Amniotic epithelial cell (primary cell): ENCODE data around the gene SERPINB1.
A peak's percentile ranks its signal among the peaks of the same experiment; 100 is the strongest.
"Not testable (repeated sequence)": the region's sequence is repeated elsewhere in the genome, so short reads cannot be mapped to it uniquely, and the experiment has no call there.

Source experiments
- DNase-seq: peaks from one replicate; pipeline ENCODE4 v3.0.0-alpha.2; 2010; ENCODE audit warnings: low read depth

SERPINB1 gene

DNA sequence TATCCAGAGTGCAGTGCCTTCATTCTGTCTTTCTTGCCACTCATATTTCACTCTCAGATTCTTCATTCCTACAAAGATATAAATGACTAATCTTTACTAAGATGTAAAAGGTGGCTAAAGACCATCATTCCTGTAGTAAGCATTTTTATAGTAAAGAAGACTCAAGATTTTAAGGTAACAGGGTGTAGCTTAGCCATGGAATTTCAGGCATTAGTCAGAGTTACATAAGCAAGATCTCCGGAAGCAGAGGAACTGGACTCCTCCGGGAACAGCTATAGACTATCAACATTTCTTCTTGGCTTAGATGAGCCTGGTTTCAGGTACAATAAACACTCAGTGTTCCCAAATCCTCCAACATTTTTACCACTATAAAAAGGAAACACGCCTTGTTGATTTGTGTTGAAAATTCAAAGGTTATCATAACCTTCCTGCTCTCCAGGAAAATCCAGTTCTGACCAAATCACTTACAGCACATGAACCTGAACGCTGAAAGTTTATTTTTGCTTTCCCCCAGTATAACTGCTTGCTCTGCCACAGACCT lies 23.7 kb downstream of the SERPINB1 start:
- peak; percentile 47 for DNase-seq

DNA sequence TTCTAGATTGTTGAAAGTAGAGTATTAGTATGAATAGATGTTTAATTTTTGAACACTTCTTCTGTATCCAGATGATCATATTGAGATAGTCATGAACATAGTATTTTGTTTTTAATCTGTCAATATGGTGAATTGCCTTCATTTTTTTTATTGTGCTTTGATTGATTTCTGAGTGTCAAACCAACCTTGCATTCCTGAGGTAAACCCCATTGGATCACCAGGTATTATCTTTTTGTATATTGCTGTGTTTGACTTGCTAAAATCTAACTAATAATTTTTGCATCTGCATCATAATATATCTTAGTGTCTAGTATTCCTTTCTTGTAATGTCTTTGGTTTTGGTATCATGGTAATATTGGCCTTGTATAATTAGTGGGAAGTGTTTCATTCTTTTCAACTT lies 25.5 kb downstream of the SERPINB1 start:
- no peak for DNase-seq

DNA sequence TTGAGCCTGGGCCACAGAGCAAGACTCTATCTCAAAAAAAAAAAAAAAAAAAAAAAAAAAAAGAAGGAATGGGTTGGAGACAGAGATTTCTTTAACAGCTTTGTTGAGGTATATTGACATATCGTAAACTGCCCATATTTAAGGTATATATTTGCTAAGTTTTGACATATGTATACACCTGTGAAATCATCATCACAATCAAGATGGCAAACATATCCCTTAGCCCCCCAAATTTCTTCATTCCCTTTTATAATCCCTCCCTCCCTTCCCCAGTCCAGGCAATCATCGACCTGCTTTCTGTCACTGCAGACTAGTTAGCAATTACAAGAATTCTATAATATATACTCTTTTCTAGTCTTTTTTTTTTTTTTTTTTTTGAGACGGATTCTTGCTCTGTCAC lies 29.0 kb downstream of the SERPINB1 start:
- DNase-seq: no peak

DNA sequence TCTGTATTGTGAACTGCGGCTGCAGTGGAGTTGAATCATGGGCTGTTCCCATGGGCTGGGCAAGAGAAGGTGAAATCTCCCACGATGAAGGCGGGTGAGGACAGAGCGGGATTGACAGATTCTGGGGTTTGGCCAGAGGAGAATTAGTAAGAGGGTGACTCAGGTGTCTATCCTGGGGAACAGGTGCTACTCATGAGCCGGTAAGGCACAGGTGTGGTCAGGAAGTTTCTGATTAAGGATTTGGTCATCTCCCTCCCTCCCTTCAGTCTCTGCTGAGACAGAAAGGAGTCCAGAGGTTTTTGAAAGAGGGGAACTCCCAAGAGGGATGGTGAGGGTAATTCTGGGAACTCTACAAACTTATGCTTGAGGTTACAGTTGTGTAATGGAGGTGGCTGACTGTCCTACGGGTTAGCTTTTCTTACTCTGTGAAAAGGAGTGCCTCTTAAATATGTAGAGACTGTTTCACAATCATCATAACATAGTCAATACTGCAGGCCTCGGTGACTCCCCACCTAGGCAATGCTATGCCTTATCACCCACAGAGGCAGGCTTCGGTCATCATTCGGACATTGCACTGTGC lies 31.5 kb downstream of the SERPINB1 start:
- peak; percentile 73 for DNase-seq

DNA sequence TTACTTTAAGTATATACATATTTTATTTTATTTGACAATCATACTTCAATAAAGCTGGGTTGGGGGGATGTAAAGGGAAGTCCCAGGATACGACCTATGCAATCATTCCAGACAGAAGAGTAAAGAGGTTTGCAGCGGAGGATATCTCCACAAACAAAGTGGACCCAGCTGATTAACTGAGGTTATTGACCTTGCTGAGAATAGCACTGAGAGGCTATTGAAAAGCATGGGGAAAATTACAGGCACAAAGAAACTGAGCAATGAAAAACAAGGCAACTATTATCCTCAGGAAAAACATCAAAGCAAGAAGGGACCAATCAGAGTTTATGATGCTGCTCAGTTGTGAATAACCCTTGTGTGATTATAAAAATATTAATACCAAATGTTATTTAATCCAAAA lies 32.6 kb downstream of the SERPINB1 start:
- no peak for DNase-seq

DNA sequence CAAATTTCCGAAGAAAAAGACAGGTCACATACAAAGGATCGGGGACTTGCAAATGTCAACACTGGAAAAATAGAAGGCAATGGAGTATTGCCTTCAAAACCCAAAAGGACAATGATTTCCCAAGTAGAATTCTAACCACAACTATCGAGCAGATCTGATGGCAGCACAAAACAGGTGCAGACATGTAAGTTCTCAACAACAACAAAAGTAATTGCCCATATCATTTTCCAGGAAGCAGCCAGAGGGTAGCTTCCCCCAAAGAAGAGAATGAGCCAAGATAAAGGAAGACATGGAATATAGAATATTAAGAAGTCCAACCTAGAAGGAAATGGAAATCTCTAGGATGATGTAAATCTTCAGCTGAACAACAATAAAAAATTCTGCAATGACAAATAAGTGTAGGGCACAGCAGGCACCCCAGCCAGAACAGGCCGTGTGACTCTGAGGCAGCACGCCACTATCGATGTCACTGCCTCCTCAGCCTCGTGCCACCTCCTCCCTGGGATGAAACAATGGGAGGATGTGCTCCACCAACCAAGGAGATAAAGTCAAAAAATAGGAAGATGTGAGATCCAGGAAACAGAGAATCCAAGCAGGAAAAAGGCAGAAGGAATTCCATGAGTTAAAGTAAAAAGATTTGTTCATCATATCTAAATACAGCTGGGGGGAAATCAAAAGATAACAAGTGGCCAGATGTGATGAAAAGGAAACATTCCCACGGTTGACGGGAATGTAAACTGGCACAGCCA lies 34.1 kb downstream of the SERPINB1 start:
- DNase-seq: no peak

DNA sequence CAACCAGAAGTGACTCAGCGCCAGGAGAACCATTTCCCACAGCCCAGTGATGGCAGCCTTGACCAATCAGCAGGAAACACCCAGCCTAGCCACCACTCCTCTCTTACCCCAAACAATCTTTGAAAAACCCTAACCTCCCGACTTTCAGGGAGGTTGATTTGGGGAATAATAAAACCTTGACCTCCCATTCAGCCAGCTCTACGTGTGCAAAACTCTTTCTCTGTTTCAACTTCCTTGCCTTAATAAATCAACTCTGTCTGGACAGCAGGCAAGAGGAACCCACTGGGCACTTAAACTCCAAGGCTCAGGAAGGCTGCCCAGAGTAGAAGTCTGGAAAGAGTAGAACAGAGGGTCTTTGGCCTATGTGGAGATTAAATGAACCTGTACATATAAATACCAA lies 35.0 kb downstream of the SERPINB1 start:
- DNase-seq: no peak

DNA sequence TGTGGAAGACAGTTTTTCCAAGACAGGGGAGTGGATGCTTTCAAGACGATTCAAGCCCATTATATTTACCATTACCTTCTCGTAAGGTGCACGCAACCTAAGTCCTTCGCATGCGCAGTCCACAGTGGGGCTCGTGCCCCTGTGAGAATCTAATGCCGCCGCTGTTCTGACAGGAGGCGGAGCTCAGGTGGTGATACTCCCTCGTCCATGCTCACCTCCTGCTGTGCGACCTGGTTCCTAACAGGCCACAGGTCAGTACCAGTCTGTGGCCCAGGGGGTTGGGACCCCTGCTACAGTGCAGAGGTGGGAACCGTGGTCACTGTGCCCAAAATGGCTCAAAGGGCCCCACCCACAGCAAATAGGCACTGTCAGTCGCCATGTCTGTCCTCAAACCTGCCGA lies 36.6 kb downstream of the SERPINB1 start:
- no peak for DNase-seq

DNA sequence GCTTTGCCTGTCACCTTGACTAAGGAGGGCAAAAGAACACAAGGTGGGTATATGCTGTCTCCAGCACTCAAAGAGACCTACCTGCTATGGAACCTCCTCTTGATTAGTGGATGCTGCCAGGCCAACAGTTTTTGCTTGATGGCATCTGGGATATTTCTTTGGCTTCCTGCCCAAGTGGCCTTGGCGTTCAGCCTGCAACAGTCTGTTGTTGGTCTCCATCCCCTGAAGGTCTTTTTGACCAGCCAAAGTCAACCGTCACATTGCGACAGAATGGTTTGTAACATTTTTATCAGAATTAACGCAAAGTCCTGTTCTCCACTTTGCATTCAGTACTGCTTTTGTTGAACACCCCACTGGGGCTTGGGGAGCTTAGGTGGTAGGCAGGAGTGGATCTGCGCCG lies 37.1 kb downstream of the SERPINB1 start:
- no peak for DNase-seq

DNA sequence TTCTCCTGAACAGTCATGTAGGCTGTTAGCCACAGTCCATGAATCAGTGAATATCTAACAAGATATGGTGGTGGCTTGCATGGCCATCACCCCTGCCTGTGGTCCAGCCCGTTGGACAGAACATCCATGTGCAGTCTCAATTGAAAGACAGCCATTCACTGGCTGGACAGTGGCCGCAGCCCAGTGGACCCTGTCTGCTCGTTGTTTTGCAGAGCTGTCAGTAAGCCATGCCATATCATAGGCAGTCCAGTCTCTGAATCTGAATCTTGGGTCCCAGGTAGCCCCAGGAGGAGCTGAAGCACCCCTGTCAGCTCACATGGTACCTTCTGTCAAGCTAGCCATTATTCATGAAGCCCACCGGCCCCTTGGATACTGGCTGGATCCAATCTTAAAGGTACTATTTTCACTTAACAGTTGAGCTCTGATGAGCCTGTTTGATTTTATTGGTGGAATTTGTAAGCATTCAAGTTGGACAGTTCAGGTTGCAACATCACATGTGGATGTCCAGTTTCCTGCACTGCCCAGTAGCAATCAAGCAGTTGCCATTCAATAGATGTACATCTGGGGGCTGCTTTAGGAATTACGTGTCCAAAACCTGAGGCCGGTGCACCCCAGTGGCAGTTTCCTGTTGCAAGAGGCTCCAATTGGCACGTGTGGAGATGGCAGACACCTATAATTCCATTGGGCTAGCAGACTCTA lies 37.8 kb downstream of the SERPINB1 start:
- DNase-seq: no peak

DNA sequence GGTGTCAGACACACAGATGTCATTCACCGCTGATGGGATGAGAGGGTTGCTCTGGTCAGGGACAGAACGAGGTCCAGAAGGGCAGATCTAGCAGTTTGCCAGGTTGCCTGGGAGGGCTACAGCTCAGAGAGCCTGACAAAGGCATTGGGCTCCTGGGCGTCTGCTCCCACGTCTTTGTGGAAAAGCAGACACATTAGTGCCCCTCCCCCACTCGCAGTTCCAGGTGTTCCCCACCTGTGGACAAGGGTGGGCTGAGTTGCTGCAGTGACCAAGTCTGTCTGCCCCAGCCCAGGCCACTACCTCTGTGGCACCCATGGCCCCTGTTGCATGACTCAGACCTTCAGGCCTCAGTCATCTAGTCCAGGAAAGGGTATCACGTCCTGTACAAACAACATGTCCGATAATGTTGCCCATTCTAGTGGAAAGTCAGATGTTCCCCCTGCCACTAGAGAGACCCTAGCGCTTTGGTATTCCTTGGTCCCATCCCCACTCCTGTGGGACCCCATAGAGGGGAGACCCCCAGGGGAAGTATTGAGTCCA lies 39.1 kb downstream of the SERPINB1 start:
- DNase-seq: no peak

DNA sequence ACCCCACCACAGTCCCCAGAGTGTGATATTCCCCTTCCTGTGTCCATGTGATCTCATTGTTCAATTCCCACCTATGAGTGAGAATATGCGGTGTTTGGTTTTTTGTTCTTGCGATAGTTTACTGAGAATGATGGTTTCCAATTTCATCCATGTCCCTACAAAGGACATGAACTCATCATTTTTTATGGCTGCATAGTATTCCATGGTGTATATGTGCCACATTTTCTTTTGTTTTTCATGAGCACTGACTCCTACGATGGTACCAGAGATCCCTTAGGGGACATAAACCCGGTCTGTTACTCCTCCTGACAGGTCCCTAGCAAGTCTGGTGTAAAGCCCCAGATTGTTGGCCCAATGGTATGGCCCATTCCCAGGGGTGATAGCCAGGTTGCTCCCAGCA lies 40.0 kb downstream of the SERPINB1 start:
- not testable (repeated sequence) for DNase-seq

DNA sequence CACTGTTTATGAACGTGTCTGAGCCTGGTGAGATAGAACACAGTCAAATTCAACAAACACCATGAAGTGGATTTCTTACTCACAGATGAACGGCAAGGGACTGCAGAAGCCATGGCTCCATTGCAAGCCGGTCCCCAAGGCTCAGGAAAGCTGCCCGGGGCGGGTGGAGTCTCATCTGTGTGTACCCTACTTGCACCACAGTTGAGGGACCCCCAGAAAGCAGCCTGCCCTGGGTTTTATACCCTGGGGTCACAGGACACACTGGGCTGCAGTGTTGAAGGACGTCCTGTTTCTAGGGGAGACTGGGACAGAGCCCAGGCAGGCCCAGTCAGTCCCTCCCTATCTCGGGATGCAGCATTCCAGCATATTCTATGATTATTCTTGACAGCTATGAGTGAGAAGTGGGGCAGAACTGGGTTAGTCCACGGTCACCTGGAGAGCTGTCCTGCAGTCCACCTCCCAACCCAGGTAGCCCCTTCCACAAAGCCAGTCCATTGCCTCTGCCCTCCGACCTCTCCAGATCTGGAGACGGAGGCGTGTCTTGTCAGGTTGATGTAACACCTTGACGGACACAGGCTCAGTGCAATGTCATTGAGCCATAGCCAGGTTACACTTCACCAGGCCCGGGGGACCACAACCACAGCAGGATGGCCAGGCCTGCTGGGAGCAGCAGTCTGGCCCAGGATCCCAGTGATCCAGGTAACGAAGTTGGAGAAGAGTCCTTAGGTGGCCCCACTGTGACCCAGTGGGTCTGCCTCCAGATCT lies 40.9 kb downstream of the SERPINB1 start:
- DNase-seq: no peak

DNA sequence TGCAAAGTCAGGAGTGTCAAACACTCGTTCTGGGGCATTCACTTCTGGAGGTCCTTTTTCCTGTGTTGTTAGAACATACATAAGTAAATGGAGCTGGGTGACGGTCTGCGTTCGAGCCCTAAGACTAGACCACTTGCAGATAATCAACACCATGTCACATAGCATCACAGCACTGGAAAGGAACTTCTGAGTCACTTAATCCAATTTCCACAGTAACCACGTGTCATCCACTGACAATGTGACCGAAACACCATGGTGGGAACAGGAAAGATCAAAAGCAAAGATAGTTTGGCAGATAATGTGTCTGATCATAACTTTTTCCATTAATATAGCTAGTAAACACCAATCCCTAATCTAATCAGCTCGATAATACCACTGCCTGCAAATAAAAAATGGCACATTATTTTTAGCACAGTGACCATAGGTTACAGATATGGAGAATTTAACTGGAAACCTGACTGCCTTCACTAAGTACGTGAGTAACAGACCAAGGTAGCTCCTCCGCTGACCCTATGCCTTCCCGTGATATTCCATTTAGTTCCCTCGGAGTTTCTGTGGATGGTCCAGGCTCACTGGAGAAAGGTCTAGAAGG lies 41.6 kb downstream of the SERPINB1 start:
- no peak for DNase-seq

DNA sequence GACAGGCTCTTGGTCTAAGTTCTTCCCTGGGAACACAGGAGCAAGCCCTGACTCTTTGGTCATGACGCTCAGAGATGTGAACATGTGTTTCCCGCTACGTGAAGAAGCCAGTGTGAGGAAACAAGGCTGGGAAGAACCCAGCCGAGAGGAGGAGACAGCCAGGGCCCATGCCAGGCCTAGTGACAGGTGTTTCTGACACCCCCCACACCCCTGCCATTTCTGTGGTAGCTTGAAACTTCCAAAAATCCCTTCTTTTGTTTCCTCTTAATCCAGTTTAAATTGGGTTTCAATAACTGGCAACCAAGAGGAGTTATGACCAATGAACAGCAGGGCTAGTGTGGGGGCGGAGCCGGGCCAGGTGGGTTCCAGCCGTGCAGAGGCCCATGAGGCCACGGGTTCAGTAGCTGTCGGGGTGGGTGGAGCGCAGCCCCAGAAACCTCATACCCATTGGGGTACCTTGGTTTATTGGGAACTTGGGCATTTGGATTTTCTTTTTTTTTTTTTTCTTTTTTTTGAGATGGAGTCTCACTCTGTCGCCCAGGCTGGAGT lies 43.0 kb downstream of the SERPINB1 start:
- no peak for DNase-seq

DNA sequence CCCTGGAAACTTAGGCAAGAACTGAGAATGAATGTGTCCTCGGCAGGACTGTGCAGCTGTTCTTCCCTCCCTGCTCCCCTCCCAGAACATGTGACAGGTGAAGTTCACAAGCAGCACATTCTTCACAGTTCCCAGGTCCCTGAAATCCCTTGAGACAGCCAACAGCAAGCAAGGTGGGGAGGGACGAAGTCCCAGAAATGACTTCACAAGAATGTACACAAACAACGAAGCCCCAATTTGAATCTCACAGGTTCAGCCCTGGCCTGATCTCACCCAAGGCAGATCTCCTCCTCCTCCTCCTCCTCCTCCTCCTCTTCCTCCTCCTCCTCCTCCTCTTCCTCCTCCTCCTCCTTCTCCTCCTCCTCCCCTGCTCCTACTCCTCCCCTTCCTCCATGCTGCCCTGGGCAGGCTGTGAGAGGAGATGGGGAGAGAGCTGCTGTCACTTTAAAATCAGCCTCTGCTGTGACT lies 44.1 kb downstream of the SERPINB1 start:
- no peak for DNase-seq

DNA sequence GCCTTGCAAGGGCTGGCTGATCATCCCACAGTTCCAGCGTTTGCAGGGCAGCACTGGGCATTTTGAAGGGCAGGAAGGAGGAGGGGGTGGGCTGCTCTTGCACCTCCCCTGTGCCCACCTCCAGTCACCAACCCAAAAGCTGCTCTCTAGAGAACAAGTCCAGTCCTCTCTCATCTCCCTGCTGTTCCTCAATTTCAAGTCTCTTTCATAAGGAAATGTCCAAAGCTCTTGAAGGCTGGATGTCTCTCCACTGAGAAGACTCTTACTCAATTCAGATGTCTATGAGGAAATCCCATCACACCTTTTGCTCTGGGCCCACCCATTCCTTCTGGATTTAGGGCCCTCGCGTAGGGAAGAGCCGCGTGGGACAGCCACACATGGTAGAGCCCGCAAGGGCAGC lies 44.8 kb downstream of the SERPINB1 start:
- DNase-seq: no peak

DNA sequence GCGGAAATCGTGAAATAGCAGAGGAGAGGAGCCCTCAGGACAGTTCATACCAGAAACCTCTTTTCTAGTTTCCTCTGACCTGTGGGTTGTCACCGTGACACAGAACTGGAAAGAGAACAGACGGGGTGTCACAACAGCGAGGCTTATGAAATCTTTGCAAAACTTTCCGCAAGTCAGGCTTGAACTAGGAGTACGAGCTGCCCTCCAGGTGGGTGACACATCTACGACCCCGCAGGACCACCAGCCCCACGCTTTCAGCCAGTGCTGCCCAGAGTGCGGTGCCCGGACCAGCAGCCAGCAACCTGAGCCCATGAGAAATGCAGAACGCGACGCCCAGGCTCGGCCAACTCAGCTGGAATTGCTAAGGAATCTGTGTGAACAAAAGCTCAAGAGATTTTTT lies 45.7 kb downstream of the SERPINB1 start:
- DNase-seq: no peak

DNA sequence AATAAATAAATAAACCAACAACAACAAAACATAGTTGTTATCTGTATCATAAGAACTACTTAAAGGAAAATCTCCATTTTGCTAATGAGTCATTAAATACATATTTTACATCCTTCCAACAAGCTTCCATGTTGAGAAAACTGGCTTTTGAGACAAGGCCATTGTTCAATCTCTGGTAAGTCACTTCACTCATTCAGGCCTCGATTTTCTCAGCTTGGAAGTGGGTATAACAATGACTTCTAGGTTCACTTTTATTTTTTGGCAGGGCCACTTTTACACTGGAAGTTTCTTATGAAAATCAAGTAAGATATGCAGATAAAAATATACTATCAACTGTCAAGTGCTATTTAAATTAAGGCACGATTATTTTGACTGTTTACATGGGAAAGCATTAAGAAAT lies 46.5 kb downstream of the SERPINB1 start:
- DNase-seq: no peak

DNA sequence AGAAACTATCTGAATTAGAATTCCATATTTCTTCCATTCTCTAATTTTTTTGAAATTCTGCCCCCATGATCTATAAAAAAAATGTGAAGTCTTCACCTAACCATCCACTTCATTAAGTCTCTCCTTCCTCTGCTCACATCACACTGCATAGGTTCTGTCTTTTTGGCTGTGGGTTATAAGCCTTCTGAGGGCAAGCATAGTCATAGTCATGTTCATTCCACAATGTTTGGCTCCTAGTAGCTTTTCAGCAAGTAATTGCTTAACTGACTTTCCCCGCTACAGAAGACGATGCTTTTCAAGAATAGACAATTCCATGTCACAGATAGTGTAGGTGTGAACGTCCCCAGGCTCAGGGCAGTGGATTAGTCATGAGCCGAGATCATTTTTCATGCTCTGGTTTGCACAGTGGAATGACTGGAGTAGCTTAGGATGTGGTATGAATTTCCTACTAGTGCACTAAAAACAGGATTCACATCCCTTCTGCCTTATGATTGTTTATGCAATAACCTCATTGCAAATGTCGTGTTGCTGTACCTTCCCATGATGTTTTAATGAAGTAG lies 47.4 kb downstream of the SERPINB1 start:
- DNase-seq: peak; percentile 52
